Measurements from ENCODE around the gene SLC20A1.

DNA sequence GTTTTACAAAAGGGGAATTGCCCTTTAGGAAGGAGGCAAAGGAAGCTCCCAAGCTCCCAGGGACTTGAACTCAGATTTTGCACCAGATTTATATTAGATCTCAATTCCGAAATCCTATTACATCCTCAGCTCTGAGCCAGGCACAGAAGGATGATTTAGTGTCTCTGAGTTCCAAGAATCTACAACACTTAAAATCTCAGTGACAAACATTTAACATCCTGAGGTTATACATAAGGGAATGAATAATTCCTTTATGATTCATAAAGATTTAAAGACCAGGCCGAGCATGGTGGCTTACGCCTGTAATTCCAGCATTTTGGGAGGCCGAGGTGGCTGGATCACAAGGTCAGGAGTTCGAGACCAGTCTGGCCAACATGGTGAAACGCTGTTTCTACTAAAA is 16.5 kb upstream of the SLC20A1 start:
- no peak for TF ChIP-seq TAF1 (IDR thresholded peaks at IDR 0.05; ENCODE audit: borderline replicate concordance, insufficient read depth, low read length)
- TF ChIP-seq POLR2AphosphoS5 (IDR thresholded peaks at IDR 0.05; ENCODE audit: low read depth, low read length) = no peak
- TF ChIP-seq, protein P1, sequence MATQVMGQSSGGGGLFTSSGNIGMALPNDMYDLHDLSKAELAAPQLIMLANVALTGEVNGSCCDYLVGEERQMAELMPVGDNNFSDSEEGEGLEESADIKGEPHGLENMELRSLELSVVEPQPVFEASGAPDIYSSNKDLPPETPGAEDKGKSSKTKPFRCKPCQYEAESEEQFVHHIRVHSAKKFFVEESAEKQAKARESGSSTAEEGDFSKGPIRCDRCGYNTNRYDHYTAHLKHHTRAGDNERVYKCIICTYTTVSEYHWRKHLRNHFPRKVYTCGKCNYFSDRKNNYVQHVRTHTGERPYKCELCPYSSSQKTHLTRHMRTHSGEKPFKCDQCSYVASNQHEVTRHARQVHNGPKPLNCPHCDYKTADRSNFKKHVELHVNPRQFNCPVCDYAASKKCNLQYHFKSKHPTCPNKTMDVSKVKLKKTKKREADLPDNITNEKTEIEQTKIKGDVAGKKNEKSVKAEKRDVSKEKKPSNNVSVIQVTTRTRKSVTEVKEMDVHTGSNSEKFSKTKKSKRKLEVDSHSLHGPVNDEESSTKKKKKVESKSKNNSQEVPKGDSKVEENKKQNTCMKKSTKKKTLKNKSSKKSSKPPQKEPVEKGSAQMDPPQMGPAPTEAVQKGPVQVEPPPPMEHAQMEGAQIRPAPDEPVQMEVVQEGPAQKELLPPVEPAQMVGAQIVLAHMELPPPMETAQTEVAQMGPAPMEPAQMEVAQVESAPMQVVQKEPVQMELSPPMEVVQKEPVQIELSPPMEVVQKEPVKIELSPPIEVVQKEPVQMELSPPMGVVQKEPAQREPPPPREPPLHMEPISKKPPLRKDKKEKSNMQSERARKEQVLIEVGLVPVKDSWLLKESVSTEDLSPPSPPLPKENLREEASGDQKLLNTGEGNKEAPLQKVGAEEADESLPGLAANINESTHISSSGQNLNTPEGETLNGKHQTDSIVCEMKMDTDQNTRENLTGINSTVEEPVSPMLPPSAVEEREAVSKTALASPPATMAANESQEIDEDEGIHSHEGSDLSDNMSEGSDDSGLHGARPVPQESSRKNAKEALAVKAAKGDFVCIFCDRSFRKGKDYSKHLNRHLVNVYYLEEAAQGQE (IDR thresholded peaks at IDR 0.05; ENCODE audit: insufficient read depth in 1 of 2, low read depth in 2 of 2, low read length in 2 of 2) = no peak
- no peak for TF ChIP-seq SIN3A (IDR thresholded peaks at IDR 0.05; ENCODE audit: borderline replicate concordance, insufficient read depth, low read length)

Data from PFSK-1 (cell line).